ENCODE data around the gene ALG12.

The ALG12 gene

GRCh38 chr22:49910229-49911155, 7.7 kb downstream of the ALG12 start:
- no peak for DNase-seq

- no peak for DNase-seq
These were observed 8.6 kb downstream of the ALG12 start for GRCh38 chr22:49909476-49910205.

- no peak for DNase-seq
These were observed 10.4 kb downstream of the ALG12 start for GRCh38 chr22:49907807-49908206.

- no peak for DNase-seq
These were observed 11.4 kb downstream of the ALG12 start for GRCh38 chr22:49906799-49907290.

GRCh38 chr22:49906071-49906798, 12.0 kb downstream of the ALG12 start:
- no peak for DNase-seq

- DNase-seq: no peak
These were observed 12.8 kb downstream of the ALG12 start for GRCh38 chr22:49905465-49905864.

- DNase-seq: no peak
These were observed 14.2 kb downstream of the ALG12 start for GRCh38 chr22:49904040-49904369.

GRCh38 chr22:49903322-49904039, 14.8 kb downstream of the ALG12 start:
- DNase-seq: no peak

- no peak for DNase-seq
These were observed 16.8 kb downstream of the ALG12 start for GRCh38 chr22:49901457-49901856.

GRCh38 chr22:49900441-49901230, 17.6 kb downstream of the ALG12 start:
- DNase-seq: no peak

- no peak for DNase-seq
These were observed 18.7 kb downstream of the ALG12 start for GRCh38 chr22:49899530-49899929.

- no peak for DNase-seq
These were observed 21.1 kb downstream of the ALG12 start for GRCh38 chr22:49897015-49897684.

GRCh38 chr22:49896201-49896600, 22.0 kb downstream of the ALG12 start:
- DNase-seq: no peak

GRCh38 chr22:49894322-49895054, 23.8 kb downstream of the ALG12 start:
- no peak for DNase-seq

- no peak for DNase-seq
These were observed 25.2 kb downstream of the ALG12 start for GRCh38 chr22:49893025-49893424.

- no peak for DNase-seq
These were observed 25.9 kb downstream of the ALG12 start for GRCh38 chr22:49892226-49892899.

- no peak for DNase-seq
These were observed 29.2 kb downstream of the ALG12 start for GRCh38 chr22:49889071-49889470.

GRCh38 chr22:49887702-49888101, 30.5 kb downstream of the ALG12 start:
- no peak for DNase-seq

- DNase-seq: no peak
These were observed 31.2 kb downstream of the ALG12 start for GRCh38 chr22:49887064-49887451.
